SK-N-SH treated with all-trans-retinoic acid at 6 μM for 48 hours (cell line): Measurements from ENCODE around the gene FUNDC1.

Experiments used
- ATAC-seq: fragments of 200-7000 bp; cut with Tn5 transposase; 3 replicates; pipeline ENCODE4 v1.9.1; 2020; ENCODE audit warnings: mild to moderate bottlenecking, moderate library complexity
- ARNTL ChIP-seq: fragments of 450-650 bp; formaldehyde crosslinking; IDR thresholded peaks from 2 replicates; pipeline ENCODE4 v1.5.0; 2020; ENCODE audit warnings: low read depth, mild to moderate bottlenecking, moderate library complexity, borderline replicate concordance
- BACH2 ChIP-seq: fragments of 250-450 bp; sonication (Bioruptor Pico); IDR thresholded peaks from 2 replicates; pipeline ENCODE4 v1.9.0; 2021; ENCODE audit warnings: mild to moderate bottlenecking, borderline replicate concordance
- CSDC2 ChIP-seq: fragments of 250-450 bp; sonication (Bioruptor Pico); IDR thresholded peaks from 2 replicates; pipeline ENCODE4 v1.5.0; 2020; ENCODE audit warnings: mild to moderate bottlenecking, moderate library complexity
- ESRRG ChIP-seq: fragments of 250-450 bp; sonication (Bioruptor Pico); IDR thresholded peaks from 2 replicates; pipeline ENCODE4 v1.6.1; 2021; ENCODE audit warnings: mild to moderate bottlenecking
- GLIS3 ChIP-seq: fragments of 250-450 bp; sonication (Bioruptor Pico); IDR thresholded peaks from 2 replicates; pipeline ENCODE4 v1.5.0; 2020; ENCODE audit warnings: mild to moderate bottlenecking, moderate library complexity
- ISL1 ChIP-seq: fragments of 250-450 bp; sonication (Bioruptor Pico); IDR thresholded peaks from 2 replicates; pipeline ENCODE4 v2.1.2; 2022; ENCODE audit warnings: mild to moderate bottlenecking, moderate library complexity
- OSR1 ChIP-seq: fragments of 250-450 bp; sonication (Bioruptor Pico); IDR thresholded peaks from 2 replicates; pipeline ENCODE4 v1.8.0; 2022; ENCODE audit warnings: moderate library complexity, mild to moderate bottlenecking, inconsistent platforms
- PPARA ChIP-seq: fragments of 250-450 bp; sonication (Bioruptor Pico); IDR thresholded peaks from 2 replicates; pipeline ENCODE4 v1.5.0; 2020; ENCODE audit warnings: mild to moderate bottlenecking, borderline replicate concordance
- RARB ChIP-seq: fragments of 250-450 bp; sonication (Bioruptor Pico); IDR thresholded peaks from 2 replicates; pipeline ENCODE4 v1.8.0; 2021; ENCODE audit warnings: mild to moderate bottlenecking, moderate library complexity
- SNAI2 ChIP-seq: fragments of 250-450 bp; sonication (Bioruptor Pico); IDR thresholded peaks from 2 replicates; pipeline ENCODE4 v1.5.0; 2020; ENCODE audit warnings: mild to moderate bottlenecking, moderate library complexity
- TCF4 ChIP-seq: fragments of 250-450 bp; sonication (Bioruptor Pico); IDR thresholded peaks from 2 replicates; pipeline ENCODE4 v1.8.0; 2021; ENCODE audit warnings: mild to moderate bottlenecking, moderate library complexity, borderline replicate concordance
- TOX ChIP-seq: fragments of 250-450 bp; sonication (Bioruptor Pico); IDR thresholded peaks from 2 replicates; pipeline ENCODE4 v1.8.0; 2021; ENCODE audit warnings: mild to moderate bottlenecking, moderate library complexity, borderline replicate concordance
- ZC3H10 ChIP-seq: fragments of 250-450 bp; sonication (Bioruptor Pico); IDR thresholded peaks from 2 replicates; pipeline ENCODE4 v1.5.1; 2021; ENCODE audit warnings: mild to moderate bottlenecking, moderate library complexity
- ZFP3 ChIP-seq: fragments of 250-450 bp; sonication (Bioruptor Pico); IDR thresholded peaks from 2 replicates; pipeline ENCODE4 v1.5.0; 2020; ENCODE audit warnings: mild to moderate bottlenecking, moderate library complexity
- ZFP30 ChIP-seq: fragments of 450-650 bp; formaldehyde crosslinking; IDR thresholded peaks from 2 replicates; pipeline ENCODE4 v1.5.0; 2022; ENCODE audit warnings: mild to moderate bottlenecking, moderate library complexity
- ZNF565 ChIP-seq: fragments of 450-650 bp; formaldehyde crosslinking; conservative IDR thresholded peaks from 2 replicates; pipeline ENCODE4 v1.5.0; 2020; ENCODE audit warnings: low read depth, mild to moderate bottlenecking, moderate library complexity
- ZNF70 ChIP-seq: fragments of 450-650 bp; formaldehyde crosslinking; IDR thresholded peaks from 2 replicates; pipeline ENCODE4 v1.5.0; 2020; ENCODE audit warnings: mild to moderate bottlenecking, moderate library complexity
- ZNF8 ChIP-seq: fragments of 450-650 bp; formaldehyde crosslinking; IDR thresholded peaks from 2 replicates; pipeline ENCODE4 v1.5.0; 2020; ENCODE audit warnings: mild to moderate bottlenecking, moderate library complexity
- TF ChIP-seq, protein P1 (sequence below): fragments of 250-450 bp; sonication (Bioruptor Pico); IDR thresholded peaks from 2 replicates; pipeline ENCODE4 v1.8.0; 2020; ENCODE audit warnings: mild to moderate bottlenecking, moderate library complexity, borderline replicate concordance
- TF ChIP-seq, protein P2 (sequence below): fragments of 250-450 bp; sonication (Bioruptor Pico); IDR thresholded peaks from 2 replicates; pipeline ENCODE4 v1.8.0; 2021; ENCODE audit warnings: low read depth, mild to moderate bottlenecking, moderate library complexity, borderline replicate concordance
- TF ChIP-seq, protein P3 (sequence below): fragments of 250-450 bp; sonication (Bioruptor Pico); IDR thresholded peaks from 2 replicates; pipeline ENCODE4 v1.5.1; 2021; ENCODE audit warnings: mild to moderate bottlenecking, moderate library complexity
- TF ChIP-seq, protein P4 (sequence below): fragments of 250-450 bp; sonication (Bioruptor Pico); IDR thresholded peaks from 2 replicates; pipeline ENCODE4 v1.5.1; 2020; ENCODE audit warnings: low read depth, mild to moderate bottlenecking, moderate library complexity
- TF ChIP-seq, protein P5 (sequence below): fragments of 250-450 bp; sonication (Bioruptor Pico); IDR thresholded peaks from 2 replicates; pipeline ENCODE4 v1.5.0; 2020; ENCODE audit warnings: mild to moderate bottlenecking, moderate library complexity

FUNDC1 gene

DNA sequence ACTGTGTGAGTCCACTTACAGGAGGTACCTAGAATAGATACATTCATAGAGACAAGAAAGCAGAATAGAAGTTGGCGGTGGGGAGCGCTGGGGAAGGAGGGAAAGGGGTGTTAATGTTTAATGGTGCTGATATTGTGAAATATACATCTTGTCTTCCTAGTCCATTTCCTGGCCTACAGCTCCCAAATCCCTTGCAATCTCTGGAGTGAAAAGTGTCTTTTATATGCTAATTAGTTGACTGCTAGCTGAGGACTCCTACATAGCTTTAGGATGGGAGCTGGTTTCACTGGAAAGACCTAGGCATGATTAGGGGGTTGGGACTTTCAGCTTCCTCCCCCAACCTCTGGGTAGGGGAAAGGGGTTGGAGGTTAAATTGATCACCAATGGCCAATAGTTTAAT is 36.0 kb downstream of the FUNDC1 start:
- TF ChIP-seq, protein P1, sequence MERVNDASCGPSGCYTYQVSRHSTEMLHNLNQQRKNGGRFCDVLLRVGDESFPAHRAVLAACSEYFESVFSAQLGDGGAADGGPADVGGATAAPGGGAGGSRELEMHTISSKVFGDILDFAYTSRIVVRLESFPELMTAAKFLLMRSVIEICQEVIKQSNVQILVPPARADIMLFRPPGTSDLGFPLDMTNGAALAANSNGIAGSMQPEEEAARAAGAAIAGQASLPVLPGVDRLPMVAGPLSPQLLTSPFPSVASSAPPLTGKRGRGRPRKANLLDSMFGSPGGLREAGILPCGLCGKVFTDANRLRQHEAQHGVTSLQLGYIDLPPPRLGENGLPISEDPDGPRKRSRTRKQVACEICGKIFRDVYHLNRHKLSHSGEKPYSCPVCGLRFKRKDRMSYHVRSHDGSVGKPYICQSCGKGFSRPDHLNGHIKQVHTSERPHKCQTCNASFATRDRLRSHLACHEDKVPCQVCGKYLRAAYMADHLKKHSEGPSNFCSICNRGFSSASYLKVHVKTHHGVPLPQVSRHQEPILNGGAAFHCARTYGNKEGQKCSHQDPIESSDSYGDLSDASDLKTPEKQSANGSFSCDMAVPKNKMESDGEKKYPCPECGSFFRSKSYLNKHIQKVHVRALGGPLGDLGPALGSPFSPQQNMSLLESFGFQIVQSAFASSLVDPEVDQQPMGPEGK (CRISPR knock-in tag), result no peak
- TF ChIP-seq TCF4 (CRISPR knock-in tag) (no peak), ZNF565 (CRISPR knock-in tag) (no peak), ISL1 (CRISPR knock-in tag) (no peak), TOX (CRISPR knock-in tag) (no peak), ZNF8 (no peak), OSR1 (CRISPR knock-in tag) (no peak), ZC3H10 (CRISPR knock-in tag) (no peak), CSDC2 (no peak), ARNTL (CRISPR knock-in tag) (no peak), ZFP3 (CRISPR knock-in tag) (no peak), ZNF70 (no peak), SNAI2 (CRISPR knock-in tag) (no peak), GLIS3 (CRISPR knock-in tag) (no peak), PPARA (CRISPR knock-in tag) (no peak), ESRRG (CRISPR knock-in tag) (no peak), ZFP30 (CRISPR knock-in tag) (no peak)
- TF ChIP-seq, protein P2, sequence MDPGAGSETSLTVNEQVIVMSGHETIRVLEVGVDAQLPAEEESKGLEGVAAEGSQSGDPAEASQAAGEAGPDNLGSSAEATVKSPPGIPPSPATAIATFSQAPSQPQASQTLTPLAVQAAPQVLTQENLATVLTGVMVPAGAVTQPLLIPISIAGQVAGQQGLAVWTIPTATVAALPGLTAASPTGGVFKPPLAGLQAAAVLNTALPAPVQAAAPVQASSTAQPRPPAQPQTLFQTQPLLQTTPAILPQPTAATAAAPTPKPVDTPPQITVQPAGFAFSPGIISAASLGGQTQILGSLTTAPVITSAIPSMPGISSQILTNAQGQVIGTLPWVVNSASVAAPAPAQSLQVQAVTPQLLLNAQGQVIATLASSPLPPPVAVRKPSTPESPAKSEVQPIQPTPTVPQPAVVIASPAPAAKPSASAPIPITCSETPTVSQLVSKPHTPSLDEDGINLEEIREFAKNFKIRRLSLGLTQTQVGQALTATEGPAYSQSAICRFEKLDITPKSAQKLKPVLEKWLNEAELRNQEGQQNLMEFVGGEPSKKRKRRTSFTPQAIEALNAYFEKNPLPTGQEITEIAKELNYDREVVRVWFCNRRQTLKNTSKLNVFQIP, result no peak
- TF ChIP-seq, protein P3, sequence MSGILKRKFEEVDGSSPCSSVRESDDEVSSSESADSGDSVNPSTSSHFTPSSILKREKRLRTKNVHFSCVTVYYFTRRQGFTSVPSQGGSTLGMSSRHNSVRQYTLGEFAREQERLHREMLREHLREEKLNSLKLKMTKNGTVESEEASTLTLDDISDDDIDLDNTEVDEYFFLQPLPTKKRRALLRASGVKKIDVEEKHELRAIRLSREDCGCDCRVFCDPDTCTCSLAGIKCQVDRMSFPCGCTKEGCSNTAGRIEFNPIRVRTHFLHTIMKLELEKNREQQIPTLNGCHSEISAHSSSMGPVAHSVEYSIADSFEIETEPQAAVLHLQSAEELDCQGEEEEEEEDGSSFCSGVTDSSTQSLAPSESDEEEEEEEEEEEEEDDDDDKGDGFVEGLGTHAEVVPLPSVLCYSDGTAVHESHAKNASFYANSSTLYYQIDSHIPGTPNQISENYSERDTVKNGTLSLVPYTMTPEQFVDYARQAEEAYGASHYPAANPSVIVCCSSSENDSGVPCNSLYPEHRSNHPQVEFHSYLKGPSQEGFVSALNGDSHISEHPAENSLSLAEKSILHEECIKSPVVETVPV, result no peak
- TF ChIP-seq, protein P4, sequence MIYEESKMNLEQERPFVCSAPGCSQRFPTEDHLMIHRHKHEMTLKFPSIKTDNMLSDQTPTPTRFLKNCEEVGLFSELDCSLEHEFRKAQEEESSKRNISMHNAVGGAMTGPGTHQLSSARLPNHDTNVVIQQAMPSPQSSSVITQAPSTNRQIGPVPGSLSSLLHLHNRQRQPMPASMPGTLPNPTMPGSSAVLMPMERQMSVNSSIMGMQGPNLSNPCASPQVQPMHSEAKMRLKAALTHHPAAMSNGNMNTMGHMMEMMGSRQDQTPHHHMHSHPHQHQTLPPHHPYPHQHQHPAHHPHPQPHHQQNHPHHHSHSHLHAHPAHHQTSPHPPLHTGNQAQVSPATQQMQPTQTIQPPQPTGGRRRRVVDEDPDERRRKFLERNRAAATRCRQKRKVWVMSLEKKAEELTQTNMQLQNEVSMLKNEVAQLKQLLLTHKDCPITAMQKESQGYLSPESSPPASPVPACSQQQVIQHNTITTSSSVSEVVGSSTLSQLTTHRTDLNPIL (CRISPR knock-in tag), result no peak
- TF ChIP-seq, all 23 proteins: peak for 0

DNA sequence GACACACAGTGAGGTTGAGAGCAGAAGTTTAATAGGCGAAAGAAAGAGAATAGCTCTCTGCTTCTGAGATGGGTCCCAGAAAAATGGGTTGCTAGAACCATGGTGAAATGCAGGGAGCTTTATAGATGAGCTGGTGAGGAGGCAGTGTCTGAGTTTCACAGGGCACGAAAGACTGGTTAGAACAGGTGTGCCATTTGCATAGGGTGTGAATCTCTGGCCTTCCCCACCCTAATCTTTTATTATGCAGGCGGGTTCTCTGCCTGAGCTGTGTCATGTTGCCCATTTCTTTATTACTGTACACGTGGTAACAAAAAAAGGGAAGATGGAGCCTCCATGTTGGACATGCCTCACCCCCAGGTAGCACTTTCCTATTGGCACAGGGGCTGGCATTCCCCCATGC is 39.1 kb downstream of the FUNDC1 start:
- TF ChIP-seq, protein P5, sequence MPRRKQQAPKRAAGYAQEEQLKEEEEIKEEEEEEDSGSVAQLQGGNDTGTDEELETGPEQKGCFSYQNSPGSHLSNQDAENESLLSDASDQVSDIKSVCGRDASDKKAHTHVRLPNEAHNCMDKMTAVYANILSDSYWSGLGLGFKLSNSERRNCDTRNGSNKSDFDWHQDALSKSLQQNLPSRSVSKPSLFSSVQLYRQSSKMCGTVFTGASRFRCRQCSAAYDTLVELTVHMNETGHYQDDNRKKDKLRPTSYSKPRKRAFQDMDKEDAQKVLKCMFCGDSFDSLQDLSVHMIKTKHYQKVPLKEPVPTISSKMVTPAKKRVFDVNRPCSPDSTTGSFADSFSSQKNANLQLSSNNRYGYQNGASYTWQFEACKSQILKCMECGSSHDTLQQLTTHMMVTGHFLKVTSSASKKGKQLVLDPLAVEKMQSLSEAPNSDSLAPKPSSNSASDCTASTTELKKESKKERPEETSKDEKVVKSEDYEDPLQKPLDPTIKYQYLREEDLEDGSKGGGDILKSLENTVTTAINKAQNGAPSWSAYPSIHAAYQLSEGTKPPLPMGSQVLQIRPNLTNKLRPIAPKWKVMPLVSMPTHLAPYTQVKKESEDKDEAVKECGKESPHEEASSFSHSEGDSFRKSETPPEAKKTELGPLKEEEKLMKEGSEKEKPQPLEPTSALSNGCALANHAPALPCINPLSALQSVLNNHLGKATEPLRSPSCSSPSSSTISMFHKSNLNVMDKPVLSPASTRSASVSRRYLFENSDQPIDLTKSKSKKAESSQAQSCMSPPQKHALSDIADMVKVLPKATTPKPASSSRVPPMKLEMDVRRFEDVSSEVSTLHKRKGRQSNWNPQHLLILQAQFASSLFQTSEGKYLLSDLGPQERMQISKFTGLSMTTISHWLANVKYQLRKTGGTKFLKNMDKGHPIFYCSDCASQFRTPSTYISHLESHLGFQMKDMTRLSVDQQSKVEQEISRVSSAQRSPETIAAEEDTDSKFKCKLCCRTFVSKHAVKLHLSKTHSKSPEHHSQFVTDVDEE (CRISPR knock-in tag), result no peak
- TF ChIP-seq, protein P2, result no peak
- TF ChIP-seq OSR1 (CRISPR knock-in tag) (no peak), ZNF565 (CRISPR knock-in tag) (no peak), ZFP30 (CRISPR knock-in tag) (no peak), CSDC2 (no peak), BACH2 (CRISPR knock-in tag) (no peak), RARB (CRISPR knock-in tag) (no peak), ZNF70 (no peak), ZNF8 (no peak)
- TF ChIP-seq, protein P1 (CRISPR knock-in tag), result no peak
- TF ChIP-seq, protein P4 (CRISPR knock-in tag), result no peak
- no peak for ATAC-seq

More for the DNA sequence above, 36.0 kb downstream of the FUNDC1 start:
- ATAC-seq, result no peak
